ENCODE data around the gene FNIP1.
"Not testable (repeated sequence)": the region's sequence is repeated elsewhere in the genome, so short reads cannot be mapped to it uniquely, and the experiment has no call there.

The FNIP1 gene

DNA sequence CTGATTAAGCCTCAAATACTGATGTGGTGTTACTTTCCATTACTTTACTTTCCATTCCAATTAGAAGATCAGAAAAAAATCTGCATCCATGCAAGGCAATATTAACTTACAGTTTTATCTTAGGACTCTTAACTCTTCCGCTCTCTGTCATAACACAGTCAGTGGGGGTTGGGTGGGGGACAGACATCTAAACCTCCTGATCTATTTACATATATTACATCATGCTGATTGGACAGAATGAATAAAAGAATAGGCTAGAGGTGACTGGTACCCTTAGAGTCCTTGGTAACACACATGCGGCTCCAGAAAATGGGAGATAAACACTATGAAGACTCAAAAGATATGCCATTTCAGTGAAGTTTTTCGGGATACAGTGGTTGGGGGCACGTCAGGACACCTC lies 189.4 kb downstream of the FNIP1 start:
- DNase-seq (ENCODE audit: low read depth): no peak

GRCh38 chr5:131605086-131605485 lies 191.7 kb downstream of the FNIP1 start:
- no peak for DNase-seq (ENCODE audit: low read depth)

DNA sequence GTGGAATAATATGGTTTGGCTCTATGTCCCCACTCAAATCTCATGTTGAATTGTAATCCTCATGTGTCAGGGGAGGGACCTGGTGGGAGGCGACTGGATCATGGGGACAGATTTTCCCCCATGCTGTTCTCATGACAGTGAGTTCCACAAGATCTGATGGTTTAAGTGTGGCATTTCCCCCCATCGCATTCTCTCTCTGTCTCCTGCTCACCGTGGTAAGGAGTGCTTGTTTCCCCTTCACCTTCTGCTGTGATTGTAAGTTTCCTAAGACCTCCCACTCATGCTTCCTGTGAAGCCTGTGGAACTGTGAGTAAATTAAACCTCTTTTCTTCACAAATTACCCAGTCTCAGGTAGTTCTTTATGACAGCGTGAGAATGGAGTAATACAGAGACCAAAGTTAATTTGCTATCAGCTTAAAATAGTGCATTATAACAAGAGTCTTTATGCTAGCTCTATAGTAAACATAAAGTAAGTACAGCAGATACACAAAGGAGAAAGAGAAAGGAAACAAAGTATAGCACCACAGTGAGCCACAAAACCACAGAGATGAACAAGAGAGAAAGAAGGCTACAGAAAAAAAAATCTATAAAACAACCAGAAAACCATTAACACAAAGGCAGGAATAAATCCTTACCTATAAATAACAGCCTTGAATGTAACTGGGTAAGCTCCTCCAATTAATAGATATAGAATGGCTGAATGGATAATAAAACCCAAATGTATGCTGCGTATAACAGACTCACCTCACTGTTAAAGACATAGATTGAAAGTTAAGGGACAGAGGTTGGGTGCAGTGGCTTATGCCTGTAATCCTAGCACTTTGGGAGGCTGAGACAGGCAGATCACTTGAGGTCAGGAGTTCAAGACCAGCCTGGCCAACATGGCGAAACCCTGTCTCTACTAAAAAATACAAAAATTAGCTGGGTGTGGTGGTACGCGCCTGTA lies 201.5 kb downstream of the FNIP1 start:
- no peak for DNase-seq (ENCODE audit: low read depth)

DNA sequence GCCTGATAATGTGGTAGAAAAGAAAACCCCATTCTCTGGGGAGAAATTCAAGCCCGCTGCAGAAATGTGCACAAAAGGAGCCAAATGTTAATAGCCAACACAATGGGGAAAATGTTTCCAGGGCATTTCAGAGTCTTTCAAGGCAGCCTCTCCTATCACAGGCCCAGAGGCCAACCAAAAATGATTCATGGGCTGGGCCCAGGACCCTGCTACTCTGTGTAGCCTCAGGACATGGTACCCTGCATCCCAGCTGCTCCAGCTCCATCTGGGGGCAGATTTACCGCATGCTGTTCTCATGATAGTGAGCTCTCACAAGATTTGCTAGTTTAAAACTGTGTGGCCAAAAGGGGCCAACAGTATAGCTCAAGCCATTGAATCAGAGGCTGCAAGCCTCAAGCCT lies 202.9 kb downstream of the FNIP1 start:
- DNase-seq (ENCODE audit: low read depth): no peak

- not testable (repeated sequence) for DNase-seq (ENCODE audit: low read depth)
Observed at GRCh38 chr5:131593436-131593835, 203.4 kb downstream of the FNIP1 start.
